Panc1 (cell line): ENCODE data around the gene PKNOX2. TPM values are rescaled to one million over a fixed set of nuclear protein-coding genes. Genes with fewer than 3 reads are reported as not detected.

Experiments used
- ATAC-seq: fragments of 200-7000 bp; cut with Tn5 transposase; 2 replicates; pipeline ENCODE4 v1.9.1; 2020; ENCODE audit warnings: mild to moderate bottlenecking, moderate library complexity
- BruUV-seq: library from RNA; stranded (reverse); fragments of 400-500 nt; replicated peaks from 2 replicates; lab custom pipeline; 2021; lab: Mats Ljungman, UMichigan
- CTCF ChIA-PET: fragments of 300-600 bp; sonication (Branson Sonifier 250); formaldehyde crosslinking; loops from one replicate; lab custom pipeline; 2022; ENCODE audit warnings: antibody characterized with exemption; lab: Charles Lee
- POLR2A ChIA-PET: fragments of 300-600 bp; sonication (Branson Sonifier 250); formaldehyde crosslinking; loops from one replicate; lab custom pipeline; 2022; ENCODE audit warnings: antibody characterized with exemption; lab: Charles Lee
- DNase-seq: peaks from one replicate; pipeline ENCODE4 v3.0.0-alpha.2; 2010; ENCODE audit warnings: low read depth, low spot score
- H3K27ac ChIP-seq: 2 replicates; pipeline ENCODE4 v1.5.1; 2011; ENCODE audit warnings: mild to moderate bottlenecking, low read length, inconsistent platforms
- H3K27me3 ChIP-seq: fragments of 200-500 bp; sonication (Bioruptor generic); 2 replicates; pipeline ENCODE4 v1.6.0; 2014; ENCODE audit warnings: low read length, inconsistent platforms; ENCODE audit not compliant: control insufficient read depth, insufficient read depth
- H3K36me3 ChIP-seq: fragments of 200-500 bp; sonication (Bioruptor generic); 2 replicates; pipeline ENCODE4 v1.5.1; 2014; ENCODE audit warnings: inconsistent platforms, mild to moderate bottlenecking, low read length, moderate library complexity; ENCODE audit not compliant: control insufficient read depth, insufficient read depth
- H3K4me1 ChIP-seq: 2 replicates; pipeline ENCODE4 v1.5.1; 2011; ENCODE audit warnings: inconsistent platforms, mild to moderate bottlenecking, low read length, moderate library complexity; ENCODE audit not compliant: control insufficient read depth, insufficient read depth
- H3K4me3 ChIP-seq, 2 experiments: 2 replicates each; pipeline ENCODE4 v1.5.1; 2011 to 2012; ENCODE audit warnings: low read depth in 2 of 2, low read length in 2 of 2, mild to moderate bottlenecking in 2 of 2, inconsistent platforms in 1 of 2, moderate library complexity in 1 of 2
- H3K9me3 ChIP-seq: fragments of 200-500 bp; sonication (Bioruptor generic); 2 replicates; pipeline ENCODE4 v1.5.1; 2014; ENCODE audit warnings: low read depth, mild to moderate bottlenecking, inconsistent platforms, low read length, moderate library complexity; ENCODE audit not compliant: control insufficient read depth, insufficient read depth
- POLR2AphosphoS5 ChIP-seq: IDR thresholded peaks from 2 replicates; pipeline ENCODE4 v1.6.1; 2012; ENCODE audit warnings: mild to moderate bottlenecking, low read depth, low read length, moderate library complexity
- SIN3A ChIP-seq: IDR thresholded peaks from 2 replicates; pipeline ENCODE4 v1.6.1; 2012; ENCODE audit warnings: low read depth, mild to moderate bottlenecking, low read length, moderate library complexity, borderline replicate concordance; ENCODE audit not compliant: insufficient read depth
- TCF7L2 ChIP-seq: IDR thresholded peaks from 2 replicates; pipeline ENCODE4 v1.6.1; 2011; ENCODE audit warnings: mild to moderate bottlenecking, low read depth, low read length, inconsistent platforms
- in situ Hi-C: cut with HindIII; loops from 2 replicates; pipeline ENCODE4 v1.10.0; 2016; ENCODE audit warnings: low sequenced_read_pairs, low pct_unique_long_range_greater_than_20kb
- intact Hi-C: fragments of 100-400 bp; cut with micrococcal nuclease; formaldehyde crosslinking; loops from one replicate; pipeline ENCODE4 v1.10.0; 2022; ENCODE audit not compliant: unreplicated experiment
- total RNA-seq: library from RNA; stranded (reverse); gene quantifications from one replicate; pipeline ENCODE4 v1.2.1, GENCODE V29; 2021; ENCODE audit not compliant: unreplicated experiment
- TF ChIP-seq, protein P1 (sequence below), 2 experiments: IDR thresholded peaks; 2 replicates each; pipeline ENCODE4 v1.6.1; 2011 to 2012; ENCODE audit warnings: low read depth in 2 of 2, control low read depth in 1 of 2, low read length in 1 of 2, mild to moderate bottlenecking in 1 of 2, moderate library complexity in 1 of 2; ENCODE audit not compliant: insufficient read depth in 1 of 2
- TF ChIP-seq, protein P2 (sequence below): fragments of 450-650 bp; IDR thresholded peaks from 2 replicates; pipeline ENCODE4 v1.5.1; 2017; ENCODE audit warnings: mild to moderate bottlenecking

The PKNOX2 gene
- total RNA-seq, 1 experiment from 2014 or later: not detected

DNA sequence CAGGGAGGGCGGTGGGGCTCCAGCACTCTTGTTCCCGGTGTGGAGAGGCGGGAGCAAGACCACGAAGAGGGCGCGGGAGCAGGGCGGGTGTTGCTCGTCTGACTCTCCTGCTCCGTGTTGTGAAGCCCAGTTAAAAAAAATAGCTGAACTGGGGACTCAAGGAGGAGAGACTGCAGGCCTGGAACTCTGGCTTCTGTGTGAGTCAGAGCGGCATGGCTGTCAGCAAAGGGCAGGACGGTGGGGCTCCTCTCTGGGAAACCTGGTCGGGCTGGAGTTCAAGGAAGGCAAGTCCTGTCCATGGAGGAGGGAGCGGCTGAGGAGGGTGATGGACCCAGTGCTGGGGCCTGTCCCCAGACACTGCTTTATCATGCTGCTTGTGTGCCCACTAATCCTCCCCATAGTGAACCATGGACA, 179.2 kb downstream of the PKNOX2 start:
- Histone ChIP-seq H3K36me3 (no peaks in the 10 kb centered on the region), H3K9me3 (no peaks in the 10 kb centered on the region), H3K27me3 (peaks cover 6% of the 10 kb centered on the region; the same call in 1 of the 2 replicates), H3K4me3 (no peak overlapping the region), H3K4me1 (no peaks in the 10 kb centered on the region), H3K27ac (no peak overlapping the region)
- ChIA-PET CTCF (interaction anchor here (0.7 kb wide), 1 partner anchor 86 kb away, joined by 3 read pairs; no protein-coding TSS in a partner anchor), POLR2A (no interaction called here)
- BruUV-seq: no TSS peak
- in situ Hi-C loops (no loop called here), intact Hi-C loops (loop anchor here (2.0 kb wide), 1 partner anchor 179 kb away; the partner anchor contains the start of gene PKNOX2)
- ATAC-seq: no peak
- DNase-seq: no peak
- TF ChIP-seq TCF7L2: no peak
- TF ChIP-seq POLR2AphosphoS5: no peak
- TF ChIP-seq, protein P1, sequence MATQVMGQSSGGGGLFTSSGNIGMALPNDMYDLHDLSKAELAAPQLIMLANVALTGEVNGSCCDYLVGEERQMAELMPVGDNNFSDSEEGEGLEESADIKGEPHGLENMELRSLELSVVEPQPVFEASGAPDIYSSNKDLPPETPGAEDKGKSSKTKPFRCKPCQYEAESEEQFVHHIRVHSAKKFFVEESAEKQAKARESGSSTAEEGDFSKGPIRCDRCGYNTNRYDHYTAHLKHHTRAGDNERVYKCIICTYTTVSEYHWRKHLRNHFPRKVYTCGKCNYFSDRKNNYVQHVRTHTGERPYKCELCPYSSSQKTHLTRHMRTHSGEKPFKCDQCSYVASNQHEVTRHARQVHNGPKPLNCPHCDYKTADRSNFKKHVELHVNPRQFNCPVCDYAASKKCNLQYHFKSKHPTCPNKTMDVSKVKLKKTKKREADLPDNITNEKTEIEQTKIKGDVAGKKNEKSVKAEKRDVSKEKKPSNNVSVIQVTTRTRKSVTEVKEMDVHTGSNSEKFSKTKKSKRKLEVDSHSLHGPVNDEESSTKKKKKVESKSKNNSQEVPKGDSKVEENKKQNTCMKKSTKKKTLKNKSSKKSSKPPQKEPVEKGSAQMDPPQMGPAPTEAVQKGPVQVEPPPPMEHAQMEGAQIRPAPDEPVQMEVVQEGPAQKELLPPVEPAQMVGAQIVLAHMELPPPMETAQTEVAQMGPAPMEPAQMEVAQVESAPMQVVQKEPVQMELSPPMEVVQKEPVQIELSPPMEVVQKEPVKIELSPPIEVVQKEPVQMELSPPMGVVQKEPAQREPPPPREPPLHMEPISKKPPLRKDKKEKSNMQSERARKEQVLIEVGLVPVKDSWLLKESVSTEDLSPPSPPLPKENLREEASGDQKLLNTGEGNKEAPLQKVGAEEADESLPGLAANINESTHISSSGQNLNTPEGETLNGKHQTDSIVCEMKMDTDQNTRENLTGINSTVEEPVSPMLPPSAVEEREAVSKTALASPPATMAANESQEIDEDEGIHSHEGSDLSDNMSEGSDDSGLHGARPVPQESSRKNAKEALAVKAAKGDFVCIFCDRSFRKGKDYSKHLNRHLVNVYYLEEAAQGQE (IDR thresholded peaks at IDR 0.05; ENCODE audit: insufficient read depth in 1 of 2, low read depth in 2 of 2, low read length in 1 of 2): no peak
- no peak for TF ChIP-seq SIN3A
- TF ChIP-seq, protein P2, sequence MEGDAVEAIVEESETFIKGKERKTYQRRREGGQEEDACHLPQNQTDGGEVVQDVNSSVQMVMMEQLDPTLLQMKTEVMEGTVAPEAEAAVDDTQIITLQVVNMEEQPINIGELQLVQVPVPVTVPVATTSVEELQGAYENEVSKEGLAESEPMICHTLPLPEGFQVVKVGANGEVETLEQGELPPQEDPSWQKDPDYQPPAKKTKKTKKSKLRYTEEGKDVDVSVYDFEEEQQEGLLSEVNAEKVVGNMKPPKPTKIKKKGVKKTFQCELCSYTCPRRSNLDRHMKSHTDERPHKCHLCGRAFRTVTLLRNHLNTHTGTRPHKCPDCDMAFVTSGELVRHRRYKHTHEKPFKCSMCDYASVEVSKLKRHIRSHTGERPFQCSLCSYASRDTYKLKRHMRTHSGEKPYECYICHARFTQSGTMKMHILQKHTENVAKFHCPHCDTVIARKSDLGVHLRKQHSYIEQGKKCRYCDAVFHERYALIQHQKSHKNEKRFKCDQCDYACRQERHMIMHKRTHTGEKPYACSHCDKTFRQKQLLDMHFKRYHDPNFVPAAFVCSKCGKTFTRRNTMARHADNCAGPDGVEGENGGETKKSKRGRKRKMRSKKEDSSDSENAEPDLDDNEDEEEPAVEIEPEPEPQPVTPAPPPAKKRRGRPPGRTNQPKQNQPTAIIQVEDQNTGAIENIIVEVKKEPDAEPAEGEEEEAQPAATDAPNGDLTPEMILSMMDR: no peak

DNA sequence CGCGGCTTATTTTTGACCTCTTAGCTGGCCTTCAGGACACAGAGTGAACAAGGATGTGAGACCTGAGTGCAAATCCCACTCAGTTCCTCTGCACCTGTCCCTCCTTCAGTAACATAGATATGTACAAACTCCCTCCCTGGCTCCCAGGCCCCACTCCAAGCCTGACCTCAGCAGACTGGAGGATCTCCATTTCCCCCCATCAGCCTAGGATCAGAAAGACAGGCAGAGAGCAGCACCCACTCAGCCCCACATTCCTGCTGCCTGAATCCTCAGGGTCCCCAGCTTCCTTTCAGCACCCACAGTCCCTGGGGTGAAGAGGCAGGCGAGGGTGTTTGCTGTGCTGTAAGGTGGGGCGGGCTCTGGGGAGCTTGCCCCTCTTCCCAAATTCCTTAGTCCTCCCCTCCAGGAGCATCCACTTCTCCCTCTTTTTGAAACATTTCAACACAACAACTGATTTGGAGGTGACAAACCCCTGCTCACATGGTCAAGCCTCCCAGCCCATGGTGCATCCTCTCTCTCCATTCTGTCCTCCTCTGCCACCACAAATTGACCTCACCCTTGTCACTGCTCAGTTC, 180.4 kb downstream of the PKNOX2 start:
- ChIA-PET CTCF (interaction anchor here (0.8 to 2.6 kb wide), 3 partner anchors 16 to 180 kb away, joined by 3 to 12 read pairs (median 3); partner anchors contain the start of gene PKNOX2), POLR2A (no interaction called here)
- no TSS peak for BruUV-seq
- DNase-seq: no peak
- Histone ChIP-seq H3K4me1 (no peaks in the 10 kb centered on the region), H3K27ac (no peak overlapping the region), H3K27me3 (peaks cover 5% of the 10 kb centered on the region; the same call in 1 of the 2 replicates), H3K9me3 (no peaks in the 10 kb centered on the region), H3K4me3 (no peak overlapping the region), H3K36me3 (no peaks in the 10 kb centered on the region)
- intact Hi-C loops: loop anchor here (1.0 to 5.0 kb wide), 4 partner anchors 57 to 383 kb away; partner anchors contain the start of gene PKNOX2
- ATAC-seq: no peak
- in situ Hi-C loops: no loop called here
- TF ChIP-seq SIN3A (no peak), POLR2AphosphoS5 (no peak), TCF7L2 (no peak)
- TF ChIP-seq, protein P1 (IDR thresholded peaks at IDR 0.05; ENCODE audit: insufficient read depth in 1 of 2, low read depth in 2 of 2, low read length in 1 of 2): no peak
- TF ChIP-seq, protein P2: no peak
